Neural cell (in vitro differentiated cells): Measurements from ENCODE around the gene AK2.

ENCODE experiments used
- EZH2 ChIP-seq: fragments of 200-600, 300-800 bp; shearing (Covaris generic), sonication (generic); IDR thresholded peaks from 2 replicates; pipeline ENCODE4 v1.6.1; 2014; ENCODE audit warnings: antibody characterized with exemption, low read length, borderline replicate concordance, mild to moderate bottlenecking; ENCODE audit not compliant: insufficient read depth, poor library complexity, severe bottlenecking
- TAF1 ChIP-seq: IDR thresholded peaks from 2 replicates; pipeline ENCODE4 v1.6.1; 2012; ENCODE audit warnings: low read depth
- TF ChIP-seq, protein P1 (sequence below): fragments of 450-650 bp; IDR thresholded peaks from 2 replicates; pipeline ENCODE4 v1.5.1; 2014; ENCODE audit warnings: antibody characterized with exemption, mild to moderate bottlenecking, moderate library complexity; ENCODE audit not compliant: poor library complexity, severe bottlenecking

GRCh38 chr1:33018112-33018511, 18.6 kb downstream of the AK2 start:
- TF ChIP-seq EZH2 = no peak
- no peak for TF ChIP-seq TAF1
- TF ChIP-seq, protein P1, sequence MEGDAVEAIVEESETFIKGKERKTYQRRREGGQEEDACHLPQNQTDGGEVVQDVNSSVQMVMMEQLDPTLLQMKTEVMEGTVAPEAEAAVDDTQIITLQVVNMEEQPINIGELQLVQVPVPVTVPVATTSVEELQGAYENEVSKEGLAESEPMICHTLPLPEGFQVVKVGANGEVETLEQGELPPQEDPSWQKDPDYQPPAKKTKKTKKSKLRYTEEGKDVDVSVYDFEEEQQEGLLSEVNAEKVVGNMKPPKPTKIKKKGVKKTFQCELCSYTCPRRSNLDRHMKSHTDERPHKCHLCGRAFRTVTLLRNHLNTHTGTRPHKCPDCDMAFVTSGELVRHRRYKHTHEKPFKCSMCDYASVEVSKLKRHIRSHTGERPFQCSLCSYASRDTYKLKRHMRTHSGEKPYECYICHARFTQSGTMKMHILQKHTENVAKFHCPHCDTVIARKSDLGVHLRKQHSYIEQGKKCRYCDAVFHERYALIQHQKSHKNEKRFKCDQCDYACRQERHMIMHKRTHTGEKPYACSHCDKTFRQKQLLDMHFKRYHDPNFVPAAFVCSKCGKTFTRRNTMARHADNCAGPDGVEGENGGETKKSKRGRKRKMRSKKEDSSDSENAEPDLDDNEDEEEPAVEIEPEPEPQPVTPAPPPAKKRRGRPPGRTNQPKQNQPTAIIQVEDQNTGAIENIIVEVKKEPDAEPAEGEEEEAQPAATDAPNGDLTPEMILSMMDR = no peak
